ENCODE data around the gene SPRY4.

GRCh38 chr5:142317173-142317572 is 7.6 kb downstream of the SPRY4 start:
- TF ChIP-seq POLR2A (IDR thresholded peaks at IDR 0.05; ENCODE audit: low read length) (no peak), GATA1 (IDR thresholded peaks at IDR 0.05; ENCODE audit: low read depth, low read length) (no peak)
